B cell (primary cell): ENCODE measurements around the gene NDUFA8. TPM values are rescaled to one million over a fixed set of nuclear protein-coding genes. Genes with fewer than 3 reads are reported as not detected.

Experiments used
- ATAC-seq: fragments of 200-7000 bp; cut with Tn5 transposase; one replicate; pipeline ENCODE4 v1.10.0; 2021; ENCODE audit warnings: low read depth, mild to moderate bottlenecking, moderate number of reproducible peaks, moderate library complexity
- CTCF ChIA-PET: fragments of 350-600 bp; sonication (Branson Sonifier 250); formaldehyde crosslinking; loops from one replicate; lab custom pipeline; 2021; ENCODE audit warnings: antibody characterized with exemption, inconsistent platforms; lab: Charles Lee
- POLR2A ChIA-PET: fragments of 350-600 bp; sonication (Branson Sonifier 250); formaldehyde crosslinking; loops from one replicate; lab custom pipeline; 2021; ENCODE audit warnings: antibody characterized with exemption; lab: Charles Lee
- DNase-seq: peaks from one replicate; pipeline ENCODE4 v3.0.0; 2013
- H2AFZ ChIP-seq: 2 replicates; pipeline ENCODE4 v1.6.1; 2012; ENCODE audit warnings: mild to moderate bottlenecking, low read depth, low read length; ENCODE audit not compliant: insufficient read depth, poor library complexity, severe bottlenecking
- H3K27ac ChIP-seq, 2 donors: 1 replicate in 1 of 2; 2 replicates in 1 of 2; pipeline ENCODE4 v1.5.1; 2012 to 2013; ENCODE audit warnings: low read length in 2 of 2, mild to moderate bottlenecking in 2 of 2, moderate library complexity in 1 of 2
- H3K27me3 ChIP-seq, 4 experiments: fragments of 200-600 bp in 1 of 4; sonication (generic) in 1 of 4; replicated peaks in 1 of 4; 1 replicate in 2 of 4; 2 replicates in 2 of 4; pipeline versions ENCODE4 v1.6.1 to v1.7.0; 2013 to 2016; ENCODE audit warnings: low read length in 3 of 4, mild to moderate bottlenecking in 2 of 4, mixed read lengths in 1 of 4, moderate library complexity in 1 of 4; ENCODE audit not compliant: insufficient read depth in 4 of 4, control insufficient read depth in 3 of 4; ENCODE audit errors: control extremely low read depth in 1 of 4
- H3K36me3 ChIP-seq, 2 experiments: replicated peaks in 1 of 2; 1 replicate in 1 of 2; 2 replicates in 1 of 2; pipeline versions ENCODE4 v1.6.1 to v1.7.1; 2013; ENCODE audit warnings: low read length in 1 of 2; ENCODE audit not compliant: insufficient read depth in 2 of 2, control insufficient read depth in 1 of 2; ENCODE audit errors: control extremely low read depth in 1 of 2, extremely low read depth in 1 of 2
- H3K4me1 ChIP-seq, 2 donors: fragments of 200-600 bp in 1 of 2; sonication (generic) in 1 of 2; 1 replicate in 1 of 2; 2 replicates in 1 of 2; pipeline versions ENCODE4 v1.5.1 to v1.6.1; 2013 to 2017; ENCODE audit warnings: low read length in 2 of 2; ENCODE audit not compliant: control insufficient read depth in 2 of 2, insufficient read depth in 2 of 2
- H3K4me2 ChIP-seq: replicated peaks from 2 replicates; pipeline ENCODE3; 2012; ENCODE audit warnings: mild to moderate bottlenecking, low read depth, low read length; ENCODE audit not compliant: poor library complexity, severe bottlenecking
- H3K4me3 ChIP-seq, 5 experiments: fragments of 200-600 bp in 1 of 5; sonication (generic) in 1 of 5; 1 replicate in 3 of 5; 2 replicates in 2 of 5; pipeline versions ENCODE4 v1.5.1 to v1.7.0; 2011 to 2016; ENCODE audit warnings: low read length in 4 of 5, mild to moderate bottlenecking in 4 of 5, low read depth in 2 of 5, control low read depth in 1 of 5, moderate library complexity in 1 of 5; ENCODE audit not compliant: insufficient read depth in 1 of 5; ENCODE audit errors: control extremely low read depth in 1 of 5, extremely low read depth in 1 of 5
- H3K79me2 ChIP-seq: fragments of 200-600 bp; sonication (generic); one replicate; pipeline ENCODE4 v1.6.0; 2016; ENCODE audit warnings: low read length; ENCODE audit not compliant: control insufficient read depth, insufficient read depth
- H3K9ac ChIP-seq: fragments of 200-600 bp; sonication (generic); 2 replicates; pipeline ENCODE4 v1.6.1; 2017; ENCODE audit warnings: mild to moderate bottlenecking, low read length, moderate library complexity
- H3K9me3 ChIP-seq, 3 donors: one replicate each; pipeline versions ENCODE4 v1.6.1 to v1.7.1; 2013; ENCODE audit warnings: low read length in 2 of 3; ENCODE audit not compliant: control insufficient read depth in 2 of 3, insufficient read depth in 1 of 3; ENCODE audit errors: control extremely low read depth in 1 of 3
- H4K20me1 ChIP-seq: 2 replicates; pipeline ENCODE4 v1.6.0; 2012; ENCODE audit warnings: mild to moderate bottlenecking, low read length; ENCODE audit not compliant: insufficient read depth, control insufficient read depth, poor library complexity, severe bottlenecking
- H3K27ac Mint-ChIP-seq: one replicate; pipeline ENCODE4 v1.8.0; 2021; ENCODE audit warnings: mixed read lengths
- H3K27me3 Mint-ChIP-seq: one replicate; pipeline ENCODE4 v1.8.0; 2021; ENCODE audit warnings: mixed read lengths
- H3K4me1 Mint-ChIP-seq: one replicate; pipeline ENCODE4 v1.8.0; 2021; ENCODE audit warnings: mixed read lengths
- H3K4me3 Mint-ChIP-seq: one replicate; pipeline ENCODE4 v1.8.0; 2021; ENCODE audit warnings: mixed read lengths
- H3K9me3 Mint-ChIP-seq: one replicate; pipeline ENCODE4 v1.8.0; 2022; ENCODE audit warnings: mixed read lengths; ENCODE audit not compliant: insufficient read depth
- EZH2 ChIP-seq: IDR thresholded peaks from 2 replicates; pipeline ENCODE4 v1.6.1; 2012; ENCODE audit warnings: borderline replicate concordance, low read depth, mild to moderate bottlenecking, moderate library complexity, low read length; ENCODE audit not compliant: insufficient read depth, poor library complexity, severe bottlenecking
- WGBS: methylation state at CpG from one replicate; pipeline ENCODE4 v1.1.5; 2013; ENCODE audit warnings: missing lambda C conversion rate; ENCODE audit not compliant: insufficient coverage; 5-methylcytosine and 5-hydroxymethylcytosine counted together
- intact Hi-C: fragments of 100-400 bp; cut with micrococcal nuclease; formaldehyde crosslinking; loops from one replicate; pipeline ENCODE4 v1.10.0; 2022
- polyA plus RNA-seq: library from polyadenylated mRNA; depleted of rRNA; stranded (reverse); fragments of >200 nt; gene quantifications from 2 replicates; pipeline ENCODE4 v1.2.3, GENCODE V29; 2012
- total RNA-seq, 2 donors: library from RNA; stranded (reverse); fragments of 120-200 nt in 1 of 2; gene quantifications; 1 replicate in 1 of 2; 2 replicates in 1 of 2; pipeline versions ENCODE4 v1.2.3 to v1.2.4, GENCODE V29; 2013 to 2022
- TF ChIP-seq, protein P1 (sequence below): fragments of 200-600 bp; IDR thresholded peaks from one replicate; pipeline ENCODE4 v1.8.0; 2022; ENCODE audit warnings: antibody characterized with exemption, mild to moderate bottlenecking

Gene NDUFA8
- total and polyA plus RNA-seq, 2 donors (not counting 1 experiment from before 2014, with no cell fraction given): 10.6 to 15.7 TPM

DNA sequence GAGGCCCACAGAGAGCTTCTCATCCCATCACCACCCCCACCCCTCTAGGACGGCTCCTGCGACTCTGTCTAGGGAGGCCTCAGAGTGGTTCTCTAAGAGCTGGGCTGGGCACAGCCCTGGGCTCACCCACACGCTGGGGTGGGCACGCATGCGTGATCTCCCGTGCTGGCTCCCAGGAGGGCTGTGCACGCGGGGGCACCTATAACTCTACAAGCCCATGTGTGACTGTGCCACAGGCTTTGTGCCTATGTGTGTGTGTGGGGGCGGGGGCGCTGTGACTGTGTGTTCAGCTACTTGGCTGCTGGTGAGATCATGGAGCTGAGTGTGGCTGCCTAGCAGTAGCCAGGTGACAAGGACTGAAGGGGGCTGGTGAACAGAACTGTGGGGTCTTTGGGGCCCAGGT, 32.2 kb downstream of the NDUFA8 start:
- Histone ChIP-seq H2AFZ (no peak overlapping the region), H3K4me2 (peak overlapping the region; percentile 62), H3K79me2 (no peaks in the 10 kb centered on the region), H3K27me3 (peaks cover 0 to 40% (median 22%) of the 10 kb centered on the region in 4 experiments), H4K20me1 (no peaks in the 10 kb centered on the region), H3K4me3 (no peak overlapping the region), H3K9ac (no peak overlapping the region), H3K9me3 (peaks cover 0 to 6% (median 0%) of the 10 kb centered on the region in 3 donors), H3K36me3 (no peaks in the 10 kb centered on the region), H3K4me1 (peaks cover 17 to 26% of the 10 kb centered on the region in 2 donors), H3K27ac (no peak overlapping the region)
- H3K27ac Mint-ChIP-seq: no peak overlapping the region
- CTCF ChIA-PET: interaction anchor here (1.2 to 15.1 kb wide), 3 partner anchors 18 to 327 kb away, joined by 7 to 323 read pairs (median 18); no protein-coding TSS in a partner anchor
- peaks cover 74% of the 10 kb centered on the region for H3K27me3 Mint-ChIP-seq
- no peak overlapping the region for H3K4me3 Mint-ChIP-seq
- DNase-seq: no peak
- TF ChIP-seq, protein P1, sequence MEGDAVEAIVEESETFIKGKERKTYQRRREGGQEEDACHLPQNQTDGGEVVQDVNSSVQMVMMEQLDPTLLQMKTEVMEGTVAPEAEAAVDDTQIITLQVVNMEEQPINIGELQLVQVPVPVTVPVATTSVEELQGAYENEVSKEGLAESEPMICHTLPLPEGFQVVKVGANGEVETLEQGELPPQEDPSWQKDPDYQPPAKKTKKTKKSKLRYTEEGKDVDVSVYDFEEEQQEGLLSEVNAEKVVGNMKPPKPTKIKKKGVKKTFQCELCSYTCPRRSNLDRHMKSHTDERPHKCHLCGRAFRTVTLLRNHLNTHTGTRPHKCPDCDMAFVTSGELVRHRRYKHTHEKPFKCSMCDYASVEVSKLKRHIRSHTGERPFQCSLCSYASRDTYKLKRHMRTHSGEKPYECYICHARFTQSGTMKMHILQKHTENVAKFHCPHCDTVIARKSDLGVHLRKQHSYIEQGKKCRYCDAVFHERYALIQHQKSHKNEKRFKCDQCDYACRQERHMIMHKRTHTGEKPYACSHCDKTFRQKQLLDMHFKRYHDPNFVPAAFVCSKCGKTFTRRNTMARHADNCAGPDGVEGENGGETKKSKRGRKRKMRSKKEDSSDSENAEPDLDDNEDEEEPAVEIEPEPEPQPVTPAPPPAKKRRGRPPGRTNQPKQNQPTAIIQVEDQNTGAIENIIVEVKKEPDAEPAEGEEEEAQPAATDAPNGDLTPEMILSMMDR: no peak
- WGBS: 88% methylated on average over 10 of the region's 10 CpGs
- ATAC-seq: no peak
- H3K4me1 Mint-ChIP-seq: peaks cover 13% of the 10 kb centered on the region
- H3K9me3 Mint-ChIP-seq: no peaks in the 10 kb centered on the region
- intact Hi-C loops: loop anchor here (10.0 kb wide), 1 partner anchor 1257 kb away; no protein-coding TSS in a partner anchor
- POLR2A ChIA-PET: no interaction called here

GRCh38 chr9:122126331-122127261, 33.0 kb downstream of the NDUFA8 start:
- peaks cover 0 to 6% (median 0%) of the 10 kb centered on the region in 3 donors for H3K9me3 ChIP-seq
- no peaks in the 10 kb centered on the region for H4K20me1 ChIP-seq
- H3K9ac ChIP-seq: no peak overlapping the region
- no peak overlapping the region for H3K27ac ChIP-seq
- H3K27me3 ChIP-seq: peaks cover 0 to 40% (median 22%) of the 10 kb centered on the region in 4 experiments
- Mint-ChIP-seq H3K4me3 (peak overlapping the region; percentile 55), H3K27ac (no peak overlapping the region), H3K9me3 (no peaks in the 10 kb centered on the region), H3K27me3 (peaks cover 69% of the 10 kb centered on the region), H3K4me1 (peaks cover 13% of the 10 kb centered on the region)
- TF ChIP-seq, protein P1: peak; percentile 19
- TF ChIP-seq EZH2: no peak
- ChIA-PET POLR2A (no interaction called here), CTCF (interaction anchor here (0.8 to 15.1 kb wide), 13 partner anchors 9 to 685 kb away, joined by 3 to 323 read pairs (median 11); no protein-coding TSS in a partner anchor)
- WGBS: 8% methylated on average over 63 of the region's 64 CpGs
- intact Hi-C loops: loop anchor here (10.0 kb wide), 1 partner anchor 1258 kb away; no protein-coding TSS in a partner anchor
- H3K4me2 ChIP-seq: peak overlapping the region; percentile 62
- DNase-seq (peak; percentile 23), ATAC-seq (no peak)
- H3K79me2 ChIP-seq: no peaks in the 10 kb centered on the region
- H3K4me1 ChIP-seq: peaks cover 17 to 26% of the 10 kb centered on the region in 2 donors
- peak overlapping the region; percentile 64 for H2AFZ ChIP-seq
- peak overlapping the region in 1 of 5 experiments; percentile 15 for H3K4me3 ChIP-seq
- no peaks in the 10 kb centered on the region for H3K36me3 ChIP-seq
